Kasumi-1 (cell line): ENCODE data around the gene FAM167B.

Experiments
- DNase-seq, 2 experiments: peaks; one replicate each; lab custom pipeline; 2025; lab: John Stamatoyannopoulos, UW

The FAM167B gene

DNA sequence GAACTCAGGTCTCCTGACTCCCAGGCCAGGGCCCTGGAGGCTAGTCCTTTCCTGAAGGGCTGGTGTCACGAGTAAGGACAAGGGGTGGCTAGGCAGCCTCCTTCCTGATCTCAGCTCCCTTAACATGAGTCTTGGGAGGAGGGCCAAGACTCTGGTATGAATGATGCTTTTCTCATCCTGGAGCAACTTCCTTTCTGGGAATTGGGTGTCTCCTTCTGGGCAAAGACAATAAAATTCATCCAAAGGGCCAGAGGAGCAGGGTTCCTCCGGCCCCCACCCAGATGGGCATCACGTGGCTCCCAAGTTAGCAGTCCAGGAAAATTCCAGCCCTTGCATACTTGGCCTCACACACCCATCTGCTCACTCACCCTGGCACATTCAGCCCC is at the start of gene FAM167B:
FAM167B (plus strand) TSS at position 335 of the 386 bp plus-strand sequence. CDS start 200 bp downstream, outside the sequence.
- no peak for DNase-seq

GRCh38 chr1:32197837-32198236 is 49.2 kb upstream of the FAM167B start:
- no peak for DNase-seq

GRCh38 chr1:32198237-32199042 is 48.6 kb upstream of the FAM167B start:
- DNase-seq, result no peak

GRCh38 chr1:32199043-32199716 is 47.8 kb upstream of the FAM167B start:
- no peak for DNase-seq

- no peak for DNase-seq
Observed at GRCh38 chr1:32199717-32200072, 47.3 kb upstream of the FAM167B start.

- DNase-seq, result peak; percentile 52 to 68
Observed at GRCh38 chr1:32200226-32201010, 46.6 kb upstream of the FAM167B start, which contains the start of gene CCDC28B. Gene CCDC28B (plus strand): TSS chr1:32200595. CDS start chr1:32201936, 1,341 bp downstream.

DNA sequence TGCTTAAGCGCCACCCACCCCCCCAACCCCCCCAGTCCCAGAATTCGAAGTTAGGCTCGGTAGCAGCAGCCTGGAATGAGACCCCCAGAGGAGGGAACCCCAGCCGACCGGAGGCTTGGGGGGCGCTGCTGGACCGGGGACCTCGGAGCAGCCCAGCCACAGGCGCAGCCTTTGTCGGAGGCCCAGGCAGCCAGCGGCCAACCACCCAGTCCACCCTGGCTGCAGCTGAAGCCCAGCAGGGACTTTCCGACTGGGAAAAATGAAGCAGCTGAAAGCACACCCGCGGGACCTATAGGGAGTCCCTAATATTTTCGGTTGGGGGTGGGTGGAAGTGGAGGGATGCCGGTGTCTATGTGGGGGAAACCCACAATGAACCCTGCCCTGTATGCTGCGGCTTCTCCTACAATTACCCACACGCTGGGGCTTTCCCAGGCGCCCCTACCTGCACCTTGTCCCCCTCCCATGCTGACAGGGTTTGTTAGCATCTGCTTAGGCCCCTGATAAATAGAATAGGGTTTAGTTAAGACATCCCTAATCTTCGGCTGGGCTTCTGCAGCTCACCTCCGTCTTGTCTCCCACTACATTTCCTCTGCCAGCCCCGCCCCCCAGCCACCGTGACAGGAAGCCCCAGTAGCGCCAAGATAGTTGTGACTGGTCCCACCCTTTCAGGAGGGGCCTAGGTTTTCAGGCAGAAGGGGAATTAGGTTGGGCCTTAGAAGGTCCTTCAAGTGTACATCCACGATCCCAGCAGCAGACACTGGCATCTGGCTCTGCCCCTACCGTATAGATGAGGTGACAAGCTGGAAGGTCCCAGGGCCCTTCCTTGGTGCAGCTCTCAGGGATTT is 45.8 kb upstream of the FAM167B start:
- peak; percentile 83 to 85 for DNase-seq

- no peak for DNase-seq
Observed at GRCh38 chr1:32204943-32205361, 42.1 kb upstream of the FAM167B start.

GRCh38 chr1:32205401-32206370 is 41.3 kb upstream of the FAM167B start, which contains the start of gene IQCC:
Gene IQCC (plus strand): TSS chr1:32205671. CDS start chr1:32205682, 11 bp downstream.
- DNase-seq, result peak; percentile 69 to 70

- DNase-seq, result no peak
Observed at GRCh38 chr1:32208469-32208868, 38.6 kb upstream of the FAM167B start.

DNA sequence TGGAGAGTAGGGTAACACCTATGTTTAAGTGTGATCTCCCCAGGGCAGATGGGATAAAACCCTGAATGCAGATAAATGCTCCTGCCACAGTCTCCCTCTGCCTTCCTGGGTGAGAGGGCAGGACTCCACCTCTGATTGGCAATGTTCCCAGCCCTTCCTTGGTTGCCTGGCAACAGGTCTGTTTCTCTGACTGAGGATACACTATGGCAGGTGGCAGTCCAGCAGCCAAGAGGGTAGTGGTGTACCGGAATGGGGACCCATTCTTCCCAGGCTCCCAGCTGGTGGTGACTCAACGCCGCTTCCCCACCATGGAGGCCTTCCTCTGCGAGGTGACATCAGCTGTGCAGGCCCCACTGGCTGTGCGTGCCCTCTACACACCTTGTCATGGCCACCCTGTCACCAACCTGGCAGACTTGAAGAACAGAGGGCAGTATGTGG is 38.1 kb upstream of the FAM167B start, which contains the start of gene DCDC2B:
DCDC2B (plus strand) TSS at position 199 of the 438 bp plus-strand sequence; CDS start at position 204, 5 bp downstream.
- DNase-seq, result no peak

- peak; percentile 64 to 83 for DNase-seq
Observed at GRCh38 chr1:32215629-32216480, 31.2 kb upstream of the FAM167B start.

- DNase-seq, result no peak
Observed at GRCh38 chr1:32216566-32216965, 30.5 kb upstream of the FAM167B start.

DNA sequence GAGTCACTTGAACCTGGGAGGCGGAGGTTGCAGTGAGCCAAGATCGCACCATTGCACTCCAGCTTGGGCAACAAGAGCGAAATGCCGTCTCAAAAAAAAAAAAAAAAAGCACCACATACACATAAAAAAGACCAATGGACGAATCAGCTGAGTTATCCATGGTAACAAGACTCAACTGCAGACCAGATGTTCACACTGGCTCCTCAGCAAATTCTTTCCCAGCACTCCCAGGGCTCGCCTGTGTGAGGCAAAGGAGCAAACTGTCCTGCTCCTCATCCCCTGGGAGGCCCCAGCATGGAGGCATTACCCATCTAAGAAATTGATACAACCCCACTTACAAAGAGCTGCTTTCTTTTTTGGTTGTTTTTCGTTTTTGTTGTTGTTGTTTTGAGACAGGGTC is 28.0 kb upstream of the FAM167B start:
- no peak for DNase-seq

- DNase-seq, result no peak
Observed at GRCh38 chr1:32220746-32221580, 26.1 kb upstream of the FAM167B start.

DNA sequence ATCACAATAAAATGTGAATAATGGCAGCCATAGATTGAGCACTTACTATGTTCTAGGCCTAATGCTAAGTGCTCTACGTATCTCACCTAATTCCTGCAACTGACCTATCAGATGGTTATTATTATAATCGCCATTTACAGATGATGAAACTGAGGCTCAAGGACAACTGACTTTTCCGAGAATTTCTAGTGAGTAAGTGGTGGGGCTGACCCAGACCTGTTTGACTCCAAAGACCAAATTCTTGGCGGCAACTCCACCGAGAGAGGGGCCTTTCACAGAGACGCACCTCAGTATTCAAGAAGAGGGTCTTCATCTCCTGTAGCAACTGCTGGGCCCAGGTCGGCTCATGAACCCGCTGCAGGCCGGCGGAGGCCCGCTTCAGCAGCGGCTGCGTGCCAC is 25.4 kb upstream of the FAM167B start:
- no peak for DNase-seq

DNA sequence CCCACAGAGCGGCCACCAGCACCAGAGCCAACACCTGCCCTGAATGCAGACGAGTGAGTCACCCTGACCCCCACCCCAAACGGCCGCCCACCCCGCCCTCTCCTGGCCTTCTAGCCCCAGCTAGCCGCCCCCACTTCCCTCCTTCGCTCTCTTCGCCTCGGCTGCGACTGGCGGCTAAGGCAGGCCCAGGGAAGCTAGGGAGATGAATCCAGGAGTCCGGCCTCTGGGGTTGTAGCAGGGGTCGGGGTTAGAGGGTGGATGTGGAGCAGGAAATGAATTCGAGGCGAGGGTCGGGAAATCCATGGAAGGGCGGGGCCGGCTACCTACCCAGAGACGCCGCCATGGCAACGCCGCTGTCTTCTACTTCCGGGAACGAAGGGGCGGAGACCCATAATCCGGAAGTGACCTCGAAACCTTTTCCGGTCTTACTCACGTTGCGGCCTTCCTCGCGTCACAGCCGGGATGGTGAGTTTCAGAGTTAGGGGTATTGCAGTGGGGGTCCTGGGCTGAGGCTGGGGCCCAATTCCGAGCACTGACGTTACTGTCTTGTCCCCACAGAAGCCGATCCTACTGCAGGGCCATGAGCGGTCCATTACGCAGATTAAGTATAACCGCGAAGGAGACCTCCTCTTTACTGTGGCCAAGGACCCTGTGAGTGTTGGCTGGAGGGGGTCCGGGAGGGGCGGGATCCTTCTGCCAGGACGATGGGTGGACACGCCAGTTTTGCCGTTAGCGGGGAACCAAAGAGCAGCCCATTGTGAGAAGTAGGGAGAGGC is 24.9 kb upstream of the FAM167B start, which contains the start of the genes EIF3I and TMEM234:
EIF3I (plus strand) TSS at position 428 of the 776 bp plus-strand sequence; CDS start at position 463, 35 bp downstream.
TMEM234 (minus strand) TSS at position 374 of the 776 bp plus-strand sequence; CDS start at position 343, 31 bp downstream.
- peak; percentile 91 for DNase-seq
